GM23248 (cell line): ENCODE measurements around the gene ACBD5.

Experiments used
- EZH2 ChIP-seq: fragments of 200-600 bp; sonication (generic); IDR thresholded peaks from 2 replicates; pipeline ENCODE4 v1.6.1; 2018; ENCODE audit warnings: antibody characterized with exemption, mild to moderate bottlenecking; ENCODE audit not compliant: insufficient read depth, poor library complexity, severe bottlenecking
- EZH2phosphoT487 ChIP-seq: fragments of 200-600 bp; sonication (generic); IDR thresholded peaks from 2 replicates; pipeline ENCODE4 v1.6.1; 2018; ENCODE audit warnings: antibody characterized with exemption, moderate library complexity, mild to moderate bottlenecking, low read depth; ENCODE audit not compliant: insufficient read depth

DNA sequence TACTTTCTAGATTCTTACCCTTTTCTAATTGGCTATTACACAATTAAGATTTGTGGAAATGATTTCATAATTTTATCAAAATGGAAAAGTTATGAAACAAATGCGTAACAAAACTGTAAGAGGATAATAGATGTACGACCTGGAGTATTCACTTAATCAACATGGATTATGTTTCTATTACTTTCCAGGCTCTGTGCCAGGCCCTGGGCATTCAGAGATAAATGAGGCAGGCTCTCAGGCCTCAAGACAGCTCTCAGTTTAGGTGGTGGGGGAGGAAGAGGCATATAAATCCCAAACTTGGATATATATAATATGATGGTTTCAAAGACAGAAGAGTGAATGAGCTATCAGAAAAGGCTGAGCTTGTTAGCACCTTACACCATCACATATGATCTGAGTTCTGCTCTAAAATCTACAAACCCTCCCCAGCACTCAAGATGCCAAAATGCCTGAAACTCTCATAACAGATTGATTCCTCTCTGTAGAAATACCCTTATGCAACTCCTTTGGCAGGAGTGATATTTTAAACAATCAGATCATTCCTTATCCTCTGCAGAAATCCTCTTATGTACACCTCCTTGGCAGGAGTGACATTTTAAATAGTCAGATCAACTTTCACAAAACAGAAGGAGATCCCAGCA is 42.5 kb downstream of the ACBD5 start:
- TF ChIP-seq EZH2 (no peak), EZH2phosphoT487 (no peak)
